Ascending aorta (tissue), 2 donors: ENCODE data around the gene UGGT1. TPM values are rescaled to one million over a fixed set of nuclear protein-coding genes. Genes with fewer than 3 reads are reported as not detected.

Source experiments
- DNase-seq, 2 donors: peaks; one replicate each; pipeline ENCODE4 v3.0.0-alpha.2; 2019; ENCODE audit warnings: low spot score in 2 of 2
- H3K27ac ChIP-seq, 2 donors: fragments of 200-600 bp; sonication (generic); one replicate each; pipeline ENCODE4 v1.5.1; 2016 to 2017; ENCODE audit warnings: mild to moderate bottlenecking in 1 of 2
- H3K27me3 ChIP-seq: fragments of 200-600 bp; sonication (generic); one replicate; pipeline ENCODE4 v1.5.1; 2017
- H3K36me3 ChIP-seq, 2 donors: fragments of 200-600 bp; sonication (generic); one replicate each; pipeline ENCODE4 v1.5.1; 2016
- H3K4me1 ChIP-seq, 2 donors: fragments of 200-600 bp; sonication (generic); one replicate each; pipeline ENCODE4 v1.5.1; 2016 to 2017; ENCODE audit warnings: mild to moderate bottlenecking in 1 of 2
- H3K4me3 ChIP-seq, 2 donors: fragments of 200-600 bp; sonication (generic); one replicate each; pipeline ENCODE4 v1.5.1; 2016 to 2017; ENCODE audit warnings: mild to moderate bottlenecking in 1 of 2
- H3K9me3 ChIP-seq, 2 donors: fragments of 200-600 bp; sonication (generic); one replicate each; pipeline ENCODE4 v1.5.1; 2016
- intact Hi-C: fragments of 100-400 bp; cut with DNase I; formaldehyde crosslinking; loops from one replicate; pipeline ENCODE4 v1.15.1; 2023
- total RNA-seq: library from RNA; depleted of rRNA; stranded (reverse); fragments of >200 nt; gene quantifications from one replicate; pipeline ENCODE4 v1.1.0, GENCODE V29; 2016
- TF ChIP-seq, protein P1 (sequence below), 3 experiments: fragments of 200-600 bp in 2 of 3; fragments of 450-650 bp in 1 of 3; sonication (generic) in 2 of 3; IDR thresholded peaks; one replicate each; pipeline ENCODE4 v1.5.1; 2016 to 2019; ENCODE audit warnings: antibody characterized with exemption in 3 of 3, mild to moderate bottlenecking in 1 of 3, moderate library complexity in 1 of 3

UGGT1 gene
- total RNA-seq, 1 donor from 2014 or later, result 42.0 TPM

- intact Hi-C loops, result loop anchor here (5.0 to 10.0 kb wide), 2 partner anchors 208 to 235 kb away; partner anchors contain the start of genes AMMECR1L and POLR2D
- H3K36me3 ChIP-seq, result peaks cover 0 to under 1% of the 10 kb centered on the region in 2 donors
Observed at GRCh38 chr2:128092656-128093055, 1.7 kb downstream of the UGGT1 start.

GRCh38 chr2:128093762-128094161, 2.8 kb downstream of the UGGT1 start:
- H3K36me3 ChIP-seq, result peaks cover 9 to 12% of the 10 kb centered on the region in 2 donors
- H3K27ac ChIP-seq, result no peak overlapping the region
- H3K9me3 ChIP-seq, result no peaks in the 10 kb centered on the region
- intact Hi-C loops, result loop anchor here (5.0 to 10.0 kb wide), 2 partner anchors 209 to 236 kb away; partner anchors contain the start of genes AMMECR1L and POLR2D
- peaks cover 0 to 4% of the 10 kb centered on the region in 2 donors for H3K4me1 ChIP-seq
- no peak for DNase-seq
- H3K27me3 ChIP-seq, result no peaks in the 10 kb centered on the region
- TF ChIP-seq, protein P1, sequence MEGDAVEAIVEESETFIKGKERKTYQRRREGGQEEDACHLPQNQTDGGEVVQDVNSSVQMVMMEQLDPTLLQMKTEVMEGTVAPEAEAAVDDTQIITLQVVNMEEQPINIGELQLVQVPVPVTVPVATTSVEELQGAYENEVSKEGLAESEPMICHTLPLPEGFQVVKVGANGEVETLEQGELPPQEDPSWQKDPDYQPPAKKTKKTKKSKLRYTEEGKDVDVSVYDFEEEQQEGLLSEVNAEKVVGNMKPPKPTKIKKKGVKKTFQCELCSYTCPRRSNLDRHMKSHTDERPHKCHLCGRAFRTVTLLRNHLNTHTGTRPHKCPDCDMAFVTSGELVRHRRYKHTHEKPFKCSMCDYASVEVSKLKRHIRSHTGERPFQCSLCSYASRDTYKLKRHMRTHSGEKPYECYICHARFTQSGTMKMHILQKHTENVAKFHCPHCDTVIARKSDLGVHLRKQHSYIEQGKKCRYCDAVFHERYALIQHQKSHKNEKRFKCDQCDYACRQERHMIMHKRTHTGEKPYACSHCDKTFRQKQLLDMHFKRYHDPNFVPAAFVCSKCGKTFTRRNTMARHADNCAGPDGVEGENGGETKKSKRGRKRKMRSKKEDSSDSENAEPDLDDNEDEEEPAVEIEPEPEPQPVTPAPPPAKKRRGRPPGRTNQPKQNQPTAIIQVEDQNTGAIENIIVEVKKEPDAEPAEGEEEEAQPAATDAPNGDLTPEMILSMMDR (IDR thresholded peaks at IDR 0.05), result no peak
- no peak overlapping the region for H3K4me3 ChIP-seq

More at GRCh38 chr2:128092656-128093055, 1.7 kb downstream of the UGGT1 start:
- no peaks in the 10 kb centered on the region for H3K27me3 ChIP-seq
- H3K9me3 ChIP-seq, result no peaks in the 10 kb centered on the region
- TF ChIP-seq, protein P1 (IDR thresholded peaks at IDR 0.05), result no peak
- no peak for DNase-seq
- no peak overlapping the region for H3K4me3 ChIP-seq
- no peak overlapping the region for H3K27ac ChIP-seq
- H3K4me1 ChIP-seq, result peaks cover 0 to 4% of the 10 kb centered on the region in 2 donors

DNA sequence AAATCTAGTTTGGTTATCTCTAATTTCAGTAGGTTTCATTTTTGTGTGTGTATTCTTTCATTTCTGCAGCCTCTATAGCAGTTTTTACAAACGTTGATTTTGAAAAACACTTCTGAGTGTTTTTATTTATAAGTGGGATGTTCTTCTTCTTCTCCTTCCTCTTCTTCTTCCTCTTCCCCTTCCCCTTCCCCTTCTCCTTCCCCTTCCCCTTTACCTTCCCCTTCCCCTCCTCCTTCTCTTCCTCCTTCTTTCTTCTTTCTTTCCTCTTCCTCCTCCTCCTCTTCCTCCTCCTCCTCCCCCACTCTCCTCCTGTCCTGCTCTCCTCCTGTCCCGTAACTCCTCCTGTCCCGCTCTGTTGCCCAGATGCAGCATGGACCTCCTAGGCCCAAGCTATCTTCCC, 4.2 kb downstream of the UGGT1 start:
- Histone ChIP-seq H3K36me3 (peaks cover 16 to 19% of the 10 kb centered on the region in 2 donors), H3K4me3 (no peak overlapping the region), H3K9me3 (no peaks in the 10 kb centered on the region), H3K27ac (no peak overlapping the region), H3K4me1 (peaks cover 0 to 1% of the 10 kb centered on the region in 2 donors), H3K27me3 (no peaks in the 10 kb centered on the region)
- intact Hi-C loops, result loop anchor here (10.0 kb wide), 1 partner anchor 210 kb away; the partner anchor contains the start of gene AMMECR1L
- TF ChIP-seq, protein P1 (IDR thresholded peaks at IDR 0.05), result no peak
- no peak for DNase-seq

DNA sequence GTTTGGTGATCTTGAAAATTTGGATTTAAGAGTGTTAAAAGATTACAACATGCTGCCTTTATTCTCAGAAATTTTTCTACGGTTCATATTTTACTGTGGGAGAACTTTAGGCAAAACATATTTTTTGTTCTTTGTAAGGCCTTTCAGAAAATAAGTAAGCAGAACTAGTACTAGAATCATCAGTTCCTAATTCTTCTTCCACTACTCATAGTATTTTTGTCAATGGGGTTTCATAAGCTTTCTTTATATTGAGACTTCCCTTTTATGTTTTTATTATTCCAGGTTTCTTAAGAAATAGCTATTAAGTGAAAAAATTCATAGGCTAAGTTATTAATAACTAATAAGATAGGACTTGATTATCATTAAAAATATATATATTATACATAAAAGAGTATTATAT, 12.4 kb downstream of the UGGT1 start:
- Histone ChIP-seq H3K27ac (no peak overlapping the region), H3K9me3 (no peaks in the 10 kb centered on the region), H3K4me1 (peaks cover 0 to 8% of the 10 kb centered on the region in 2 donors), H3K27me3 (no peaks in the 10 kb centered on the region), H3K4me3 (no peak overlapping the region), H3K36me3 (peaks cover 17 to 33% of the 10 kb centered on the region in 2 donors)
- no peak for DNase-seq
- TF ChIP-seq, protein P1 (IDR thresholded peaks at IDR 0.05), result no peak
- intact Hi-C loops, result no loop called here

DNA sequence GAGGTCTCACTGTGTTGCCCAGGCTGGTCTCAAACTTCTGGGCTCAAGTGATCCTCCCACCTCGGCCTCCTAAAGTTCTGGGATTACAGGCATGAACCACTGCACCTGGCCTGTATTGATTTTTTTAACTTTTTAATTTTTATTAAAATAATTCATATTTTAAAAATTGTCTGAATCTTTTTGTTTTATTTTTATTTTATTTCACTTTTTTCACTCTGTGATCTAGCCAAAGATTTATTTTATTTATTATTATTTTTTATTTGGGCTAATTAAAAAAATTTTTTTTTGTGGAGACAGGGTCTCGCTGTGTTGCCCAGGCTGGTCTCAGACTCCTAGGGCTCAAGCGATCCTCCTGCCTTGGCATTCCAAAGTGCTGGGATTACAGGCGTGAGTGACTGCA, 14.1 kb downstream of the UGGT1 start:
- H3K4me3 ChIP-seq, result no peak overlapping the region
- no peaks in the 10 kb centered on the region for H3K27me3 ChIP-seq
- DNase-seq, result no peak
- peaks cover 0 to 8% of the 10 kb centered on the region in 2 donors for H3K4me1 ChIP-seq
- no peak overlapping the region for H3K27ac ChIP-seq
- H3K9me3 ChIP-seq, result no peaks in the 10 kb centered on the region
- TF ChIP-seq, protein P1 (IDR thresholded peaks at IDR 0.05), result no peak
- H3K36me3 ChIP-seq, result peaks cover 18 to 41% of the 10 kb centered on the region in 2 donors
- intact Hi-C loops, result no loop called here
